Measurements from ENCODE around the gene DYNLT4. TPM values are rescaled to one million over a fixed set of nuclear protein-coding genes. Genes with fewer than 3 reads are reported as not detected.

DYNLT4 gene
- total and polyA plus RNA-seq, 2 of the 13 experiments (the other 11 are each of a cell fraction or from before 2014, with no cell fraction given) = 0.77 TPM; not detected in 1

GRCh38 chr1:44827197-44828002, 20.2 kb upstream of the DYNLT4 start (continued):
- TF ChIP-seq ZNF609 (CRISPR knock-in tag; IDR thresholded peaks at IDR 0.05; ENCODE audit: borderline replicate concordance) (no peak; the same call in 1 of the 2 replicates), ZNF343 (CRISPR knock-in tag; IDR thresholded peaks at IDR 0.05) (no peak), ZNF746 (CRISPR knock-in tag; IDR thresholded peaks at IDR 0.05) (no peak), MED13 (CRISPR knock-in tag; IDR thresholded peaks at IDR 0.05) (no peak), REPIN1 (CRISPR knock-in tag; IDR thresholded peaks at IDR 0.05; ENCODE audit: borderline replicate concordance, low read depth) (no peak), ZNF710 (CRISPR knock-in tag; IDR thresholded peaks at IDR 0.05; ENCODE audit: borderline replicate concordance) (0 out of 2 replicates have a peak, but pooled peaks have one; percentile 63), U2AF2 (IDR thresholded peaks at IDR 0.05; ENCODE audit: low read depth, low read length) (no peak), TRIM22 (IDR thresholded peaks at IDR 0.05) (no peak), PRMT3 (CRISPR knock-in tag; IDR thresholded peaks at IDR 0.05; ENCODE audit: borderline replicate concordance, low read depth) (no peak), SRSF9 (IDR thresholded peaks at IDR 0.05; ENCODE audit: borderline replicate concordance, insufficient read depth, low read depth, low read length, poor library complexity, severe bottlenecking) (no peak), RAD21 (CRISPR knock-in tag; IDR thresholded peaks at IDR 0.05) (peak; percentile 66), ZNF75D (CRISPR knock-in tag; IDR thresholded peaks at IDR 0.05; ENCODE audit: borderline replicate concordance) (no peak), ZNF563 (CRISPR knock-in tag; IDR thresholded peaks at IDR 0.05) (peak; percentile 17; the same call in 1 of the 2 replicates), ZNF101 (CRISPR knock-in tag; IDR thresholded peaks at IDR 0.05; ENCODE audit: borderline replicate concordance, low read depth) (no peak), ZNF567 (CRISPR knock-in tag; IDR thresholded peaks at IDR 0.05; ENCODE audit: borderline replicate concordance) (no peak), RAD51 (IDR thresholded peaks at IDR 0.05; ENCODE audit: borderline replicate concordance) (no peak), ZSCAN22 (CRISPR knock-in tag; IDR thresholded peaks at IDR 0.05) (no peak), LRRFIP1 (CRISPR knock-in tag; conservative IDR thresholded peaks at IDR 0.05) (no peak)
